ENCODE data around the gene LXN.

The LXN gene

DNA sequence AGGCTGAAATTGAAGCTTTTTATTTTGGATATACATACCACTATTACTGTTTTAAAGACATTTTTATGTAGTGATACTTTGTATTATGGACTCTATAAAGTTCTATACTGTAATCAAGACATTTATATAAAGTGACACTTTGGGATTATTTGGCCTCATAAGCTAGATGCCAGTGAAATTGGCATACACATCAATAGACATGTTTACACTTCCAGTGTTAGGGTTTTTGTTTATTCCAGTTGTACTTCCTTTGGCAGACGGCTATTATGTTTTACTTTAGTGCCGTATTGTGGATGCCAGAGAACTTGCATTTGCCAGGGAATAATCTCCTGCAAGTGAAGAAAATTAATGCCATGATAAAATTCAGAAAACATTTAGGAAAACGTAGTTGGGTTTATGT is 6.0 kb downstream of the LXN start:
- DNase-seq, result no peak

DNA sequence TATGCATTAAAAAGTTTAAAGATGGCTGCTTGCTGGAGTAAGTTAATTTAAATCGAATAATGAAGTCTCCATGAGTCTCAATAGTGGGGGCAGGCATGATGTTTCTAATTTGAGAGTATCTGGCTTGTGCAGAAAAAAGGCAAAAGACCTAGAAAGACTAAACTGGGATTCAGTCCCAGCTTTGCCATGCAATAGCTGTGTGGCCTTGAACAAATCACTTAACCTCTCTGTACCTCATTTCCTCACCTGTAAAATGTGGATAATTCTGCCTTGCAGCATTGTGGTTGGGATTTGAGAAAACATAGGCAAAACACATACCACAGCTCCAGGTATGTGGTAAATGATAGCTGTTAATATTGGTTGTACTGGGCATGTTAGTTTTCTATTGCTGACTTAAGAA is 8.6 kb downstream of the LXN start:
- DNase-seq, result no peak

DNA sequence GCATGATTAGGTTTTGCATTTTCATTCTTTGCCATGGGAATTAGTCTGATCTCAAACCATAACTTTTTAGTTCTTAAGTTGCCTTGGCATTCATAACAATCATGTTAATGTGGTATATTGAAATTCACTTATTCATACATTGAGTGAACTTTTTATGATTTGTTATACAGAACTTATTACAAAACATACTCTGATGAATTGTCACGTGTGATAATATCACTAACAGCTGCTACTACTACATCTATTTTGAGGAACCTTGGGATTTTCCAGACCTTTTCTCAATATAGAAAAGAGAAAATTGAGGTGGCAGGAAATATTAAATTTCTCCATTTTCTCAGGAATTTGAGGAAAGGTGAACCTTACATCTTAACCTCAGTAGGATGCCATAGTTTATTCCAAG is 9.2 kb downstream of the LXN start:
- no peak for DNase-seq

DNA sequence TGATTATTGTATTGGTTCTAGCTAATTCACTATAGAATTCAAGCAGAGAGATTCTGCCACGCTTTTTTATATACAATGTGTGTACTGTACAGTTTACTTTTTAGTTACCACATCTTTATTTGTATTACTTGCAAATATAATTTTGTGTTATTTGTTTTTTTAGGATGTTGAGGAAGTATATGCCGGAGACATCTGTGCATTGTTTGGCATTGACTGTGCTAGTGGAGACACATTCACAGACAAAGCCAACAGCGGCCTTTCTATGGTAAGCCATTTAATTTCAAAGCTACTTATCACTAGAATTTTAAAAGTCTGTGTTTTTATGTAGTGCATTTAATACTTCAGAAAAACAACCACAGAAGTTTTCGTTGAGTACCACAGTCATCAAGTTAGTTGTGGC is 11.7 kb downstream of the LXN start:
- DNase-seq, result no peak

GRCh38 chr3:158659454-158660237 is 12.8 kb downstream of the LXN start:
- DNase-seq, result peak; percentile 39

- DNase-seq, result no peak
Observed at GRCh38 chr3:158658889-158659288, 13.6 kb downstream of the LXN start.

DNA sequence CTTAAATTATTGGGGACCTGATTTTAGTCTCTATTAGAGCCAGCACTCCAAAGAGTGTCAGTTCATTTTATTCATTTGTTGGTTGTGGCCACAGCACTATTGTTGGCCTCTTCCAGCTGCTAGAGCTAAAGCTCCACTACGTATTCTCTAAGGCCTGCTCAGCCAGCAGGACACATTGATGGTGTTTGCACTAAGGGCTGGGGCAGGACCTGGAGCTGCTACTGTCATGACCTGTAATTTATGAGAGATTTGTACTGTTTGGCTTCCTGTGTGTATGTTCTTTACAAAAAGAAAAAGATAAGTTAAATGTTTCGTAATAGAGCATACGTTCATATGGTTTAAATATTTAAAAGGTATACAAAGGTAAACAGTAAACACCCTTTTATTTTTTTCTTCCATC is 20.0 kb downstream of the LXN start:
- no peak for DNase-seq

DNA sequence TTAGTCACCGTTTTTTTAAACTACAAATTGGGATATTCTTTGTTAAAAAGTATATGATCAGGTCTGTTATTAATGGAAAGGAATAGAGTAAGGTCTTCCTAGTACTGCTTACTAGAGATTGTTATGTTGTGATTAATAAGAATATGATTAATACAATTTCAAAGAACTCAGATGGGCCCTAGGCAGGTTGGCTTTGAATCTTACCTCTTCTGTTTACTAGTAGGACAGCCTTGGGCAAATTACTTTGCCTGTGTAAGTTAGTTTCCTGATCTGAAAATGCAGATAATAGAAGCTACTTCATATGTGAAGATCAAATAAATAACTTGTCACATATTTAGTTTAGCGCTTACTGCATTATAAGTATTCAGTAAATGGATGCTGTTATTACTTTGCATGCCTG is 21.3 kb downstream of the LXN start:
- DNase-seq, result no peak

GRCh38 chr3:158649791-158650190 is 22.7 kb downstream of the LXN start:
- no peak for DNase-seq

DNA sequence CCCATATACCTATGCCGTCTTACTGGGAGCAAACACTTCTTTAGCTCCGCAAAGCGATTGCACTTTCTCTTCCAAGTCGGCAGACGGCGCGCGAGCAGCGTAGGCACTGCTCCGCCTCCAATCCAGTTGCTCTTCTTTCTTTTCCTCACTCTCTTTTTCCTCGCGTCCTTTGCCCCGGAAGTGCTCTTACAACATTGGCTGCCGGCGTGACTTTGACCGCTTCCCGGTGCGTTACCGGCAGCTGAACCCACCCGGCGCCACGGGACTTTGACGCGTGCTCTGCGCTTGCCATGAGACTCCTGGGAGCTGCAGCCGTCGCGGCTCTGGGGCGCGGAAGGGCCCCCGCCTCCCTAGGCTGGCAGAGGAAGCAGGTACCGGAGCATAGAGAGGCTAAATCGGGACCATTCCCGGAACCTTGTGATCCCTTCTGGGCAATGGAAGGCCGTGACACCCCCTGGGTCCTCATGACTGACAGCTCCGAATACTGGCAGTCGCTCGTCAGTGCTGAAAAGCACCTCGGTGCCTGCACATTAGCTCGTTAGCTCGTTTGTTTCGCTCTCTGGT is 28.0 kb downstream of the LXN start, which contains the start of gene GFM1:
Gene GFM1 (plus strand): TSS at position 183 of the 564 bp plus-strand sequence. CDS start 108 bp downstream, at position 291.
- peak; percentile 93 for DNase-seq

- no peak for DNase-seq
Observed at GRCh38 chr3:158642474-158643210, 29.8 kb downstream of the LXN start.

- no peak for DNase-seq
Observed at GRCh38 chr3:158642005-158642404, 30.4 kb downstream of the LXN start.

DNA sequence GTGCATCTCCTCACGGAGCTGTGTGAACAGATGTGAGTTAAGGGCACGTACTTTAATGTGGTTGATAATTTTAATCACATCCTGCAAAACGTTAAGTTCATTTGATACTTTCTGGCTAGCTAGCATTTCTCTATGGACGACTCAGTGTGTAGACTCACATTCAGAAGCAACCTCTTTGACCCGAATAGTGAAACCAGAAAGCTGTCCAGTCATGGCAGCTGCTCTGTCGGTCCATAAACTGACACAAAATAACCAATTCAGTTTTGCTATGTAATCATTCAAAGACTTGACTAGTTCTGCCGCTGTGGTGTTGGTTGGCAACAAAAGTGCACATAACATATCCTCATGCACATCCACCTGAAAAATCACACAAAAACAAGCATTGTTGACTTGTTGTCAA is 31.8 kb downstream of the LXN start:
- no peak for DNase-seq

DNA sequence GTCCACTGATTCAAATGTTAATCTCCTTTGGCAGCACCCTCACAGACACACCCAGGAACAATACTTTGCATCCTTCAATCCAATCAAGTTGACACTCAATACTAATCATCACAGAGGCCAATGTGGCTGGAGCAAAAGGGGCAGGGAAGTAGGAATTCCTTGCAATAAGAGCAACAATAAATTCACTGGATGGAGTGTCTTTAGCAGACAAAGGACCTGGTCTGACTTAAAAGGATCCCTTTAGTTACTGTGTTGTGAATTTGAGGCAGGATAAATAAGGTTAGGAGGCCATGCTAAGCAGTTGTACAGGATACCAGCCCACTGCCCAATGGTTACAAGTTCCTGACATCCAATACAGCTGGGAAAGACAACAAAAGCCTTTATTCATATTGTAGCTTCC is 40.5 kb downstream of the LXN start:
- no peak for DNase-seq

DNA sequence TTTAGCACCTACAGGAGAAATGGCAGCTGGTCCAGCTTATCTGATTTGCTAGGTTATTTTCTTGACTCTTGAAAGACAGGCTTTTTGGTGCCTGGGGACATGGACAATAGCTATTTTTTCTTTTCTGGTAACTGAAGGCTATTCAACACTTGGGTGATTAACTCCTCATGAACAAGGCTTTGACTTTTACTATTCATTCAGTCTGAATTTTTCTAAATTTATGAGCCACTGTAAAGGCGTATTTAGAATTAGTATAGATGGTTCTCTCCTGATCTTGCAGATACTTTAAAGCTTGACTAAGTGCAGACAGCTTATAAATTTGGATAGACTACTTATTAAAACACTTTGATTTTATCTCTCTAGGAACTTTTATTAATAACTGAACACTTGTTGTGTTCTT is 46.6 kb downstream of the LXN start:
- no peak for DNase-seq

GRCh38 chr3:158617982-158618875 is 54.2 kb downstream of the LXN start:
- no peak for DNase-seq
